Activated CD4-positive, alpha-beta T cell treated with anti-CD3 and anti-CD28 coated beads for 48 hours (primary cell): ENCODE measurements around the gene ZNF184.

ENCODE experiments used
- DNase-seq: peaks from one replicate; pipeline ENCODE4 v3.0.0-alpha.2; 2020

Gene ZNF184

DNA sequence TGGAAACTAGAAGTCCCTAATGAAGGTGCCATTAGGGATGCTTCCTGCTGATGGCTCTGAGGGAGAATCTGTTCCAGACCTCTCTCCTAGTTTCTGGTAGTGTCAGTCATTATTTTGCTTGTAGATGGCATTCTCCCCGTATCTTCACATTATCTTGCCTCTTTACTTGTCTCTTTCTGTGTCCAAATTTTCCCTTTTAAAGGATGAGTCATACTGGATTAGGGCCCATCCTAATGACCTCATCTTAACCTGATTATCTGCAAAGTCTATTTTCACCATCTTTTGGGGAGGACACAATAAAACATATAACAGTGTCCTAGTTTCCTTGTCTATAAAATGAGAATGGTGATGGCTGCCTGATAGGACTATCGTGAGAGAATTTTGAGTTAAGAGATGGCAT, 57.0 kb downstream of the ZNF184 start:
- no peak for DNase-seq

- DNase-seq = no peak
These were observed 57.9 kb downstream of the ZNF184 start for GRCh38 chr6:27414996-27415395.

- DNase-seq = no peak
These were observed 58.6 kb downstream of the ZNF184 start for GRCh38 chr6:27414300-27414699.

DNA sequence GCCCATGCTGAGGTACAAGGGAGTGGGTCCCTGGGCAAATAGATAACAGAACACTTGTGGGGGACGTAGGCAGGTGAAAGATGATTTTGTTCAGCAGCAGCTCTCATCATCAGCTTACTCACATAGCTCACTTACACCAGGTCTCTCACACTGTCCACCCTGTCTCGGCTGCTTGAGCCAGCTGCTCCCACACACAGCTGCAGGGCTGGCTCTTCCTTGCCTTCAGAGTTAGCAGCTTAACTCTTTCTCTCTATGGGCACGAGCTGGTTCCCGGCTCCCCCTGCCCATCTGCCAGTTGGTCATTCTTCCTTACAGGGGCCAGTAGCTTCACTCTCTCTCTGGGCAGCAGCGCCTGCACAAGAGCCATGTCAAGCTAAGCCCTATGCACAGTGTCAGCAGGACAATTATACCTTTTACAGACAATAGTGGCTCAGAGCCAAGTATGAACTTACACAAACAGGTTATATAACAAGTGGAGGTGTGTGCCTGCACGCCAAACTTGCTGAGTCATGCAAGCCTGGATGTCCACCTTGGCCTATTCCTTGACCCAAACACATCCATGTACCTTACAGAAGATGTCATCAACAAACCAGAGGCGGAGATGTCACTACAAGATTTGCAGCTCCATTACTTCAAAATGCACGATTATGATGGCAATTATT, 65.6 kb downstream of the ZNF184 start:
- DNase-seq = no peak

DNA sequence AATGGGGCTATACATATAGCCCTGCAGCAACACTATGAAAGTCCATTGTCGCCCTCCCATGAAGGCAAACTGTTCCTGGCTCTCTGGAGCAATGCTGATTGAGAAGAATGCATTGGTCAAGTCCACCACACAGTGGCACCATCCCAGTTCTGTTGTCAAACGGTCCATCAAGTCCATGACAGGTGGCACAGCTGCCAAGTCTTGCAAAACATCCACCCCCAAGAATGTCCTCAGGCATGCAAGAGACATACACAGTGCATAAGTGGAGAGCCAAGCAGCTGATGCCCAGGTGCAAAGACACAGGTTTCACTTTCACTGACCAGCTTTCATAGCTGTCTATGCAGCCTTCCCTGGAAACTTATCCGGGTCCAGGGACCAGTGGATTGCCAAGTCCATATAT, 66.8 kb downstream of the ZNF184 start:
- no peak for DNase-seq

DNA sequence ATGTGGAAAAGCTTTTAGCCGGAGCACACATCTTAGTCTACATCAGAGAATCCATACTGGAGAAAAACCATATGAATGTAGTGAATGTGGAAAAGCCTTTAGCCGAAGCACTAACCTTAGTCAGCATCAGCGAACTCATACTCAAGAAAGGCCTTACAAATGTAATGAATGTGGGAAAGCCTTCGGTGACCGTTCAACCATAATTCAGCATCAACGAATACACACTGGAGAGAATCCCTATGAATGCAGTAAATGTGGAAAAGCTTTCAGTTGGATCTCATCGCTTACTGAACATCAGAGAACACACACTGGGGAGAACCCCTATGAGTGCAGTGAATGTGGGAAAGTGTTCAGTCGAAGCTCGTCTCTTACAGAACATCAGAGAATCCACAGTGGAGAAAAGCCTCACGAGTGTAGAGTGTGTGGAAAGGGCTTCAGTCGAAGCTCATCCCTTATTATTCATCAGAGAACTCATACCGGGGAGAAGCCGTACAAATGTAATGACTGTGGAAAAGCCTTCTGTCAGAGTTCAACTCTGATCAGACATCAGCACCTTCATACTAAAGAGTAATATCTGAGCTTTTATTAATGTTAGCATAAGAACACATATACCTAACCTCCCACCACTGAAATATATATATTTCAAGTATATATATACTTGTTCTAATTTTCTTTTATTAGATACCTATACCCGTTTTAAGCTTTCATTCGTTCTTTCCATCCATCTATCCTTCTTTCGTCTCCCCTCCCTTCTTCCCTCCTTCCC, 71.8 kb downstream of the ZNF184 start:
- DNase-seq = no peak
